Neural cell (in vitro differentiated cells): ENCODE measurements around the gene CPSF3. TPM values are rescaled to one million over a fixed set of nuclear protein-coding genes. Genes with fewer than 3 reads are reported as not detected.

Experiments used
- H2AFZ ChIP-seq: fragments of 200-600, 300-800 bp; sonication (generic), shearing (Covaris generic); 2 replicates; pipeline ENCODE4 v1.6.0; 2014; ENCODE audit warnings: low read depth, mild to moderate bottlenecking, antibody characterized with exemption, low read length, moderate library complexity
- H3F3A ChIP-seq: fragments of 200-600 bp; shearing (Covaris generic); 2 replicates; pipeline ENCODE4 v1.6.1; 2016; ENCODE audit warnings: mild to moderate bottlenecking, moderate library complexity, mixed read lengths, antibody characterized with exemption, low read length; ENCODE audit not compliant: insufficient read depth, poor library complexity, severe bottlenecking
- H3K27ac ChIP-seq: fragments of 200-600, 300-800 bp; sonication (generic), shearing (Covaris generic); 2 replicates; pipeline ENCODE4 v1.5.1; 2014; ENCODE audit warnings: mild to moderate bottlenecking, low read length, moderate library complexity
- H3K27me3 ChIP-seq: fragments of 300-800, 200-600 bp; sonication (generic), shearing (Covaris generic); 2 replicates; pipeline ENCODE4 v1.6.0; 2014; ENCODE audit warnings: mild to moderate bottlenecking, low read depth, low read length, moderate library complexity; ENCODE audit not compliant: insufficient read depth
- H3K36me3 ChIP-seq: fragments of 300-800, 200-600 bp; sonication (generic), shearing (Covaris generic); 2 replicates; pipeline ENCODE4 v1.5.1; 2014; ENCODE audit warnings: mild to moderate bottlenecking, antibody characterized with exemption, low read length, moderate library complexity; ENCODE audit not compliant: insufficient read depth
- H3K4me2 ChIP-seq: fragments of 300-800, 200-600 bp; sonication (generic), shearing (Covaris generic); 2 replicates; pipeline ENCODE4 v1.6.0; 2014; ENCODE audit warnings: mild to moderate bottlenecking, low read length
- H3K4me3 ChIP-seq: fragments of 300-800, 200-600 bp; sonication (generic), shearing (Covaris generic); 2 replicates; pipeline ENCODE4 v1.5.1; 2014; ENCODE audit warnings: mild to moderate bottlenecking, low read length, moderate library complexity
- H3K79me2 ChIP-seq: fragments of 200-600 bp; shearing (Covaris generic); replicated peaks from 2 replicates; pipeline ENCODE4 v1.6.0; 2014; ENCODE audit warnings: mild to moderate bottlenecking, low read length, moderate library complexity; ENCODE audit not compliant: insufficient read depth
- H3K9ac ChIP-seq: fragments of 300-800, 200-600 bp; sonication (generic), shearing (Covaris generic); 2 replicates; pipeline ENCODE4 v1.6.1; 2016; ENCODE audit warnings: mild to moderate bottlenecking, low read length, mixed read lengths
- H3K9me2 ChIP-seq: fragments of 200-600 bp; shearing (Covaris generic); 2 replicates; pipeline ENCODE4 v1.6.1; 2016; ENCODE audit warnings: mild to moderate bottlenecking, low read length, mixed read lengths; ENCODE audit not compliant: insufficient read depth
- H3K9me3 ChIP-seq: fragments of 200-600, 300-800 bp; sonication (generic), shearing (Covaris generic); 2 replicates; pipeline ENCODE4 v1.6.1; 2016; ENCODE audit warnings: mild to moderate bottlenecking, mixed run types, low read length, moderate library complexity, mixed read lengths
- H4K20me1 ChIP-seq: fragments of 200-600 bp; shearing (Covaris generic); 2 replicates; pipeline ENCODE4 v1.6.1; 2016; ENCODE audit warnings: mild to moderate bottlenecking, mixed run types; ENCODE audit not compliant: insufficient read depth
- CTCF ChIP-seq: fragments of 450-650 bp; IDR thresholded peaks from 2 replicates; pipeline ENCODE4 v1.5.1; 2014; ENCODE audit warnings: antibody characterized with exemption, mild to moderate bottlenecking, moderate library complexity; ENCODE audit not compliant: poor library complexity, severe bottlenecking
- EP300 ChIP-seq: fragments of 450-650 bp; conservative IDR thresholded peaks from 2 replicates; pipeline ENCODE4 v1.6.1; 2014; ENCODE audit warnings: antibody characterized with exemption, mild to moderate bottlenecking, moderate library complexity; ENCODE audit not compliant: poor library complexity, severe bottlenecking
- EZH2 ChIP-seq: fragments of 200-600, 300-800 bp; shearing (Covaris generic), sonication (generic); IDR thresholded peaks from 2 replicates; pipeline ENCODE4 v1.6.1; 2014; ENCODE audit warnings: antibody characterized with exemption, low read length, borderline replicate concordance, mild to moderate bottlenecking; ENCODE audit not compliant: insufficient read depth, poor library complexity, severe bottlenecking
- MXI1 ChIP-seq: fragments of 450-650 bp; conservative IDR thresholded peaks from 2 replicates; pipeline ENCODE4 v1.6.1; 2014; ENCODE audit warnings: antibody characterized with exemption, mild to moderate bottlenecking; ENCODE audit not compliant: poor library complexity, severe bottlenecking
- POLR2AphosphoS5 ChIP-seq: IDR thresholded peaks from 2 replicates; pipeline ENCODE4 v1.6.1; 2012
- RAD21 ChIP-seq: fragments of 450-650 bp; conservative IDR thresholded peaks from 2 replicates; pipeline ENCODE4 v1.6.1; 2014; ENCODE audit warnings: antibody characterized with exemption, mild to moderate bottlenecking, moderate library complexity
- REST ChIP-seq: IDR thresholded peaks from 2 replicates; pipeline ENCODE4 v1.6.1; 2012; ENCODE audit warnings: borderline replicate concordance
- SMC3 ChIP-seq: fragments of 450-650 bp; conservative IDR thresholded peaks from 2 replicates; pipeline ENCODE4 v1.6.1; 2014; ENCODE audit warnings: antibody characterized with exemption, mild to moderate bottlenecking, moderate library complexity; ENCODE audit not compliant: poor library complexity
- TAF1 ChIP-seq: IDR thresholded peaks from 2 replicates; pipeline ENCODE4 v1.6.1; 2012; ENCODE audit warnings: low read depth
- polyA plus RNA-seq: library from polyadenylated mRNA; depleted of rRNA; stranded (reverse); fragments of >200 nt; gene quantifications from 2 replicates; pipeline ENCODE4 v1.2.3, GENCODE V29; 2014

The CPSF3 gene
- polyA plus RNA-seq, 1 donor from 2014 or later = 56.0 TPM

GRCh38 chr2:9472511-9472910 is 49.1 kb downstream of the CPSF3 start:
- TF ChIP-seq CTCF (no peak), REST (no peak), SMC3 (no peak), POLR2AphosphoS5 (no peak)
- Histone ChIP-seq H2AFZ (no peak overlapping the region), H3K27ac (no peak overlapping the region), H3K9me2 (no peaks in the 10 kb centered on the region), H3K9me3 (no peaks in the 10 kb centered on the region), H3K9ac (no peak overlapping the region), H3F3A (no peaks in the 10 kb centered on the region), H3K36me3 (no peaks in the 10 kb centered on the region), H3K79me2 (no peaks in the 10 kb centered on the region), H3K4me3 (no peak overlapping the region), H3K27me3 (no peaks in the 10 kb centered on the region), H4K20me1 (no peaks in the 10 kb centered on the region), H3K4me2 (no peak overlapping the region)

GRCh38 chr2:9473308-9473984 is 50.0 kb downstream of the CPSF3 start:
- Histone ChIP-seq H3K27me3 (no peaks in the 10 kb centered on the region), H3K36me3 (no peaks in the 10 kb centered on the region), H3K4me3 (peak overlapping the region; percentile 66), H3F3A (no peaks in the 10 kb centered on the region), H3K9ac (no peak overlapping the region), H3K9me2 (no peaks in the 10 kb centered on the region), H3K9me3 (no peaks in the 10 kb centered on the region), H3K27ac (no peak overlapping the region), H4K20me1 (no peaks in the 10 kb centered on the region), H2AFZ (no peak overlapping the region), H3K79me2 (no peaks in the 10 kb centered on the region), H3K4me2 (no peak overlapping the region)
- no peak for TF ChIP-seq RAD21
- no peak for TF ChIP-seq REST
- no peak for TF ChIP-seq SMC3
- no peak for TF ChIP-seq EP300
- no peak for TF ChIP-seq EZH2
- TF ChIP-seq POLR2AphosphoS5 = no peak
- TF ChIP-seq CTCF = no peak
- no peak for TF ChIP-seq MXI1
- TF ChIP-seq TAF1 = no peak
